ENCODE results near the gene FBLN5.

Gene FBLN5

DNA sequence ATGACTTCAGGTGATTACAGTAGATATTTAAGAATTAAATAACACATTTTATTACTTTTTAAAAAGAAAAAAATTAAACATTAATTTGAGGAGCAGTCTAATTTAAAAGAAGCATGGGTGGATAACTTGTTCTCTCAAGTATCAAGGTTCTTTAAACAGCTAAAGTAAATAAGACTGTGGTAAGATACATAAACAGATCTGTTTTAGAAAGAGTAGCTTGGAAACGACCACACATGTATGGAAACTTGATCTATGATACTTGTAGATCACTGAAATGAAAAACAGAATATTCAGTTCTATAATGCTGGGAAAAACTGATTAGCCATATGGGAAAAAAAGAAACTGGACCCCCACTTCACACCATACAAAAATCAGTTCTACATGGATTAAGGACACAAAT lies 116.2 kb downstream of the FBLN5 start:
- no peak for DNase-seq (ENCODE audit: low read depth)
- TF ChIP-seq POLR2A (IDR thresholded peaks at IDR 0.05; ENCODE audit: extremely low read depth, insufficient read length) (no peak), MYC (IDR thresholded peaks at IDR 0.05; ENCODE audit: low read depth, low read length) (no peak), CTCF (IDR thresholded peaks at IDR 0.05; ENCODE audit: low read depth, low read length) (no peak)
- TF ChIP-seq, protein P1, sequence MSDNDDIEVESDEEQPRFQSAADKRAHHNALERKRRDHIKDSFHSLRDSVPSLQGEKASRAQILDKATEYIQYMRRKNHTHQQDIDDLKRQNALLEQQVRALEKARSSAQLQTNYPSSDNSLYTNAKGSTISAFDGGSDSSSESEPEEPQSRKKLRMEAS (IDR thresholded peaks at IDR 0.05; ENCODE audit: low read depth, low read length): no peak
- no peak overlapping the region for H3K4me3 ChIP-seq (ENCODE audit: low read depth, low read length)

DNA sequence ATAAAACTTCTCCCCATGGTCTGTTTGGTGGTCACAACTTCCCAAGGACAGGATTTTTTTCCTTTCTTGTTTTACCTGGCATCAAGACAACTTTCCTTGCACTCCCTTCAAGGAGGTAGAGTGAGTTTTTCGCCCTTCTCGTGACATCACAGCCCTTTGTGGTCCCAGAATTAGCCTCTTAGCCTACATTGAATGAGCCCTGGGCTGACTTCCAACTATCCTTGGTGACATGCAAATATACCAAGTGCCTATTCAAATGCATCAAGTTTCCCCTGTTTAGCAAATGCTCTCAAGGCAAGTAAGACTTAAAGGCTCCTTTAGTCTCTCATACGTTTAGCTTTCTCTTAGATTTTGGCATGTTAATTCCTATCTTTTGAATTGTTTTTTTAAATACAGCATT lies 116.7 kb downstream of the FBLN5 start:
- TF ChIP-seq CTCF (IDR thresholded peaks at IDR 0.05; ENCODE audit: low read depth, low read length): no peak
- no peak for TF ChIP-seq POLR2A (IDR thresholded peaks at IDR 0.05; ENCODE audit: extremely low read depth, insufficient read length)
- TF ChIP-seq MYC (IDR thresholded peaks at IDR 0.05; ENCODE audit: low read depth, low read length): no peak
- TF ChIP-seq, protein P1 (IDR thresholded peaks at IDR 0.05; ENCODE audit: low read depth, low read length): no peak
- no peak for DNase-seq (ENCODE audit: low read depth)
- no peak overlapping the region for H3K4me3 ChIP-seq (ENCODE audit: low read depth, low read length)

DNA sequence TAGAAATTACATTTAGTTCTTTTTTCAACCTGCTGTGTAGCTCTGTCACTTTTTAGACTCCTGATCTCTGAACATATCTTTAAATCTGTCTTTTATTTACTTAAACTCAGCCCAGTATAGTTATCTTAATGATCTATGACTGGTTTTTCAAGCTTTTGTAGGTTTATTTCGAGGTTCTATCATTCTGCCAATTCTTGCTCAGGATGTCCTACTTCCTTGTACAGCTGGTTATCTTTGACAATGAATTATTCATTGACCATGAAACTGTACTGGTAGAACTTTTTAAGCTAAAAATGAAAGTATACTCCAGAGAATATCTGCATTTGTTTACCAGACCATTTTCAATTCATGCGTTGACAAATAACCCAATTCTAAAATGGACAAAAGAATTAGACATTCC lies 118.0 kb downstream of the FBLN5 start:
- DNase-seq (ENCODE audit: low read depth): no peak
- no peak for TF ChIP-seq CTCF (IDR thresholded peaks at IDR 0.05; ENCODE audit: low read depth, low read length)
- TF ChIP-seq, protein P1 (IDR thresholded peaks at IDR 0.05; ENCODE audit: low read depth, low read length): no peak
- TF ChIP-seq MYC (IDR thresholded peaks at IDR 0.05; ENCODE audit: low read depth, low read length): no peak
- no peak overlapping the region for H3K4me3 ChIP-seq (ENCODE audit: low read depth, low read length)

DNA sequence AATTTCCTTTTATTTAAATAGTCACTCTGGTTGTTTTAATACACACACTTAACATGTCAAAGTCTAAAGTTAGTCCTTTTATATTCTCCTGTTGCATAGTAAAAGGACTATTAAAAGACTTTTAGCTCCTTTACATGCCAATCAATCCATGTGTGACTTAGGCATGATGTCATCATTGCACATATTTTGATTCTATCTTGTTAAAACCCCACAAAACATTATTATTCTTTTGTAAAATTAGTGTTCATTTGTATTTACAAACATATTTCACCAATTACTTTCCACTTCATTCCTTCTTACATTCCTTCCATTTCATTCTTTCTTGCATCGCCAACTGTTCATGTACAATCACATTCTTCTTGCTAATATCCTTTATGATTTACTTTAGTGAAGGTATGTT lies 119.7 kb downstream of the FBLN5 start:
- H3K4me3 ChIP-seq (ENCODE audit: low read depth, low read length): no peak overlapping the region
- no peak for DNase-seq (ENCODE audit: low read depth)
- TF ChIP-seq, protein P1 (IDR thresholded peaks at IDR 0.05; ENCODE audit: low read depth, low read length): no peak
- TF ChIP-seq CTCF (IDR thresholded peaks at IDR 0.05; ENCODE audit: low read depth, low read length) (no peak), MYC (IDR thresholded peaks at IDR 0.05; ENCODE audit: low read depth, low read length) (no peak), POLR2A (IDR thresholded peaks at IDR 0.05; ENCODE audit: extremely low read depth, insufficient read length) (no peak)
